K562 (cell line): ENCODE results near the gene CPT1B. TPM values are rescaled to one million over a fixed set of nuclear protein-coding genes. Genes with fewer than 3 reads are reported as not detected.
A peak's percentile ranks its signal among the peaks of the same experiment; 100 is the strongest.

Experiments
- polyA plus RNA-seq, 8 experiments: library from polyadenylated mRNA; depleted of rRNA in 4 of 8; stranded (reverse) in 5 of 8; unstranded in 3 of 8; fragments of >200 nt; fragmentation: Nextera tagmentation in 2 of 8; fragmentation: Illumina TruSeq in 1 of 8; extraction: Ambion mirVana in 2 of 8; extraction: Trizol in 1 of 8; gene quantifications; 2 replicates each; pipeline versions ENCODE4 v1.2.1 to v1.2.3, GENCODE V29; 2011 to 2014; ENCODE audit warnings: inconsistent platforms in 1 of 8, missing spikeins in 1 of 8
- total RNA-seq, 7 experiments: library from RNA; depleted of rRNA in 6 of 7; stranded (reverse); fragments of >200 nt in 6 of 7; fragmentation: Illumina TruSeq in 2 of 7; extraction: Trizol in 2 of 7; gene quantifications; 2 replicates each; pipeline versions ENCODE4 v1.2.1 to v1.2.3, GENCODE V29; 2011 to 2021; ENCODE audit warnings: low replicate concordance in 1 of 7
- TF ChIP-seq, protein P1 (sequence below): fragments of 450-650 bp; IDR thresholded peaks from 2 replicates; pipeline ENCODE4 v1.6.1; 2016; ENCODE audit warnings: mild to moderate bottlenecking, moderate library complexity

The CPT1B gene
- total and polyA plus RNA-seq, 9 of the 15 experiments (the other 6 are each of a cell fraction or from before 2014, with no cell fraction given): 0.35 to 6.1 (median 2.6) TPM

DNA sequence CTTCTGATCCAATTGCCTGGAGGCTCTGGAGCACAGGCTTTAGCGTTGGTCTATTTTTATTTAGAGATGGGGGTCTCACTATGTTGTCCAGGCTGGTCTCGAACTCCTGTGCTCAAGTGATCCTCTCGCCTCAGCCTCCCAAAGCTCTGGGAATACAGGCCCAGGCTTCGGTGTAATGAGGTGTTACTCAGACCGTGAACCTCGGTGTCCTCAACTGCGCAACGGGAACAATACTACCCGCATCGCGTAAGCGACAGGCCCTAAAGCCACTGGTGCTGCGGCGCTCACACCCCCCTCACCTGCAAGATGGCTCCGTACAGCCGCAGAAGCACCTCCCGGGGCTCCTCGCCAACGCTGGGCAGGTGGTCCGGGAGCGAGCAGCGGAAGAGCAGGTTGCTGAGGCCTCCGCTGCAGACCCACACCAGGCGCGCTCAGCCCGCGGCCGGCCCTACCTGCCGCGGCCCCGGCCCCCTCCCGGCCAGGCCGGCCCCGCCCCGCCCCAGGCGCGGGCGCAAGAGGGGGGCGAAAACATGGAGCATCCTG lies 3.8 kb upstream of the CPT1B start (continued):
- TF ChIP-seq, protein P1, sequence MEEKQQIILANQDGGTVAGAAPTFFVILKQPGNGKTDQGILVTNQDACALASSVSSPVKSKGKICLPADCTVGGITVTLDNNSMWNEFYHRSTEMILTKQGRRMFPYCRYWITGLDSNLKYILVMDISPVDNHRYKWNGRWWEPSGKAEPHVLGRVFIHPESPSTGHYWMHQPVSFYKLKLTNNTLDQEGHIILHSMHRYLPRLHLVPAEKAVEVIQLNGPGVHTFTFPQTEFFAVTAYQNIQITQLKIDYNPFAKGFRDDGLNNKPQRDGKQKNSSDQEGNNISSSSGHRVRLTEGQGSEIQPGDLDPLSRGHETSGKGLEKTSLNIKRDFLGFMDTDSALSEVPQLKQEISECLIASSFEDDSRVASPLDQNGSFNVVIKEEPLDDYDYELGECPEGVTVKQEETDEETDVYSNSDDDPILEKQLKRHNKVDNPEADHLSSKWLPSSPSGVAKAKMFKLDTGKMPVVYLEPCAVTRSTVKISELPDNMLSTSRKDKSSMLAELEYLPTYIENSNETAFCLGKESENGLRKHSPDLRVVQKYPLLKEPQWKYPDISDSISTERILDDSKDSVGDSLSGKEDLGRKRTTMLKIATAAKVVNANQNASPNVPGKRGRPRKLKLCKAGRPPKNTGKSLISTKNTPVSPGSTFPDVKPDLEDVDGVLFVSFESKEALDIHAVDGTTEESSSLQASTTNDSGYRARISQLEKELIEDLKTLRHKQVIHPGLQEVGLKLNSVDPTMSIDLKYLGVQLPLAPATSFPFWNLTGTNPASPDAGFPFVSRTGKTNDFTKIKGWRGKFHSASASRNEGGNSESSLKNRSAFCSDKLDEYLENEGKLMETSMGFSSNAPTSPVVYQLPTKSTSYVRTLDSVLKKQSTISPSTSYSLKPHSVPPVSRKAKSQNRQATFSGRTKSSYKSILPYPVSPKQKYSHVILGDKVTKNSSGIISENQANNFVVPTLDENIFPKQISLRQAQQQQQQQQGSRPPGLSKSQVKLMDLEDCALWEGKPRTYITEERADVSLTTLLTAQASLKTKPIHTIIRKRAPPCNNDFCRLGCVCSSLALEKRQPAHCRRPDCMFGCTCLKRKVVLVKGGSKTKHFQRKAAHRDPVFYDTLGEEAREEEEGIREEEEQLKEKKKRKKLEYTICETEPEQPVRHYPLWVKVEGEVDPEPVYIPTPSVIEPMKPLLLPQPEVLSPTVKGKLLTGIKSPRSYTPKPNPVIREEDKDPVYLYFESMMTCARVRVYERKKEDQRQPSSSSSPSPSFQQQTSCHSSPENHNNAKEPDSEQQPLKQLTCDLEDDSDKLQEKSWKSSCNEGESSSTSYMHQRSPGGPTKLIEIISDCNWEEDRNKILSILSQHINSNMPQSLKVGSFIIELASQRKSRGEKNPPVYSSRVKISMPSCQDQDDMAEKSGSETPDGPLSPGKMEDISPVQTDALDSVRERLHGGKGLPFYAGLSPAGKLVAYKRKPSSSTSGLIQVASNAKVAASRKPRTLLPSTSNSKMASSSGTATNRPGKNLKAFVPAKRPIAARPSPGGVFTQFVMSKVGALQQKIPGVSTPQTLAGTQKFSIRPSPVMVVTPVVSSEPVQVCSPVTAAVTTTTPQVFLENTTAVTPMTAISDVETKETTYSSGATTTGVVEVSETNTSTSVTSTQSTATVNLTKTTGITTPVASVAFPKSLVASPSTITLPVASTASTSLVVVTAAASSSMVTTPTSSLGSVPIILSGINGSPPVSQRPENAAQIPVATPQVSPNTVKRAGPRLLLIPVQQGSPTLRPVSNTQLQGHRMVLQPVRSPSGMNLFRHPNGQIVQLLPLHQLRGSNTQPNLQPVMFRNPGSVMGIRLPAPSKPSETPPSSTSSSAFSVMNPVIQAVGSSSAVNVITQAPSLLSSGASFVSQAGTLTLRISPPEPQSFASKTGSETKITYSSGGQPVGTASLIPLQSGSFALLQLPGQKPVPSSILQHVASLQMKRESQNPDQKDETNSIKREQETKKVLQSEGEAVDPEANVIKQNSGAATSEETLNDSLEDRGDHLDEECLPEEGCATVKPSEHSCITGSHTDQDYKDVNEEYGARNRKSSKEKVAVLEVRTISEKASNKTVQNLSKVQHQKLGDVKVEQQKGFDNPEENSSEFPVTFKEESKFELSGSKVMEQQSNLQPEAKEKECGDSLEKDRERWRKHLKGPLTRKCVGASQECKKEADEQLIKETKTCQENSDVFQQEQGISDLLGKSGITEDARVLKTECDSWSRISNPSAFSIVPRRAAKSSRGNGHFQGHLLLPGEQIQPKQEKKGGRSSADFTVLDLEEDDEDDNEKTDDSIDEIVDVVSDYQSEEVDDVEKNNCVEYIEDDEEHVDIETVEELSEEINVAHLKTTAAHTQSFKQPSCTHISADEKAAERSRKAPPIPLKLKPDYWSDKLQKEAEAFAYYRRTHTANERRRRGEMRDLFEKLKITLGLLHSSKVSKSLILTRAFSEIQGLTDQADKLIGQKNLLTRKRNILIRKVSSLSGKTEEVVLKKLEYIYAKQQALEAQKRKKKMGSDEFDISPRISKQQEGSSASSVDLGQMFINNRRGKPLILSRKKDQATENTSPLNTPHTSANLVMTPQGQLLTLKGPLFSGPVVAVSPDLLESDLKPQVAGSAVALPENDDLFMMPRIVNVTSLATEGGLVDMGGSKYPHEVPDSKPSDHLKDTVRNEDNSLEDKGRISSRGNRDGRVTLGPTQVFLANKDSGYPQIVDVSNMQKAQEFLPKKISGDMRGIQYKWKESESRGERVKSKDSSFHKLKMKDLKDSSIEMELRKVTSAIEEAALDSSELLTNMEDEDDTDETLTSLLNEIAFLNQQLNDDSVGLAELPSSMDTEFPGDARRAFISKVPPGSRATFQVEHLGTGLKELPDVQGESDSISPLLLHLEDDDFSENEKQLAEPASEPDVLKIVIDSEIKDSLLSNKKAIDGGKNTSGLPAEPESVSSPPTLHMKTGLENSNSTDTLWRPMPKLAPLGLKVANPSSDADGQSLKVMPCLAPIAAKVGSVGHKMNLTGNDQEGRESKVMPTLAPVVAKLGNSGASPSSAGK: peak; percentile 39; the same call in 1 of the 2 replicates
- TF ChIP-seq, all 486 proteins: peak for 5
